ENCODE measurements around the gene DDX42. TPM values are rescaled to one million over a fixed set of nuclear protein-coding genes. Genes with fewer than 3 reads are reported as not detected.
A peak's percentile ranks its signal among the peaks of the same experiment; 100 is the strongest.
"Not testable (repeated sequence)": the region's sequence is repeated elsewhere in the genome, so short reads cannot be mapped to it uniquely, and the experiment has no call there.

Gene DDX42
- total and polyA plus RNA-seq, 2 experiments from 2014 or later, result 31.1 to 79.9 TPM

GRCh38 chr17:63854709-63855108 lies 80.7 kb downstream of the DDX42 start:
- no peaks in the 10 kb centered on the region for H3K4me1 ChIP-seq (ENCODE audit: insufficient read depth)
- no peaks in the 10 kb centered on the region for H3K79me2 ChIP-seq
- H3K9me3 ChIP-seq (ENCODE audit: low read depth), result no peaks in the 10 kb centered on the region
- 76% methylated on average over 5 of the region's 5 CpGs for WGBS (ENCODE audit: low lambda C conversion rate, missing lambda C conversion rate)
- H3K4me3 ChIP-seq, result no peak overlapping the region
- no peaks in the 10 kb centered on the region for H3K27me3 ChIP-seq
- H2AFZ ChIP-seq, result no peak overlapping the region
- TF ChIP-seq, protein P1, sequence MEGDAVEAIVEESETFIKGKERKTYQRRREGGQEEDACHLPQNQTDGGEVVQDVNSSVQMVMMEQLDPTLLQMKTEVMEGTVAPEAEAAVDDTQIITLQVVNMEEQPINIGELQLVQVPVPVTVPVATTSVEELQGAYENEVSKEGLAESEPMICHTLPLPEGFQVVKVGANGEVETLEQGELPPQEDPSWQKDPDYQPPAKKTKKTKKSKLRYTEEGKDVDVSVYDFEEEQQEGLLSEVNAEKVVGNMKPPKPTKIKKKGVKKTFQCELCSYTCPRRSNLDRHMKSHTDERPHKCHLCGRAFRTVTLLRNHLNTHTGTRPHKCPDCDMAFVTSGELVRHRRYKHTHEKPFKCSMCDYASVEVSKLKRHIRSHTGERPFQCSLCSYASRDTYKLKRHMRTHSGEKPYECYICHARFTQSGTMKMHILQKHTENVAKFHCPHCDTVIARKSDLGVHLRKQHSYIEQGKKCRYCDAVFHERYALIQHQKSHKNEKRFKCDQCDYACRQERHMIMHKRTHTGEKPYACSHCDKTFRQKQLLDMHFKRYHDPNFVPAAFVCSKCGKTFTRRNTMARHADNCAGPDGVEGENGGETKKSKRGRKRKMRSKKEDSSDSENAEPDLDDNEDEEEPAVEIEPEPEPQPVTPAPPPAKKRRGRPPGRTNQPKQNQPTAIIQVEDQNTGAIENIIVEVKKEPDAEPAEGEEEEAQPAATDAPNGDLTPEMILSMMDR (IDR thresholded peaks at IDR 0.05; ENCODE audit: poor library complexity), result no peak
- TF ChIP-seq EZH2phosphoT487 (IDR thresholded peaks at IDR 0.05; ENCODE audit: low read depth, severe bottlenecking, unreplicated experiment) (no peak), EZH2 (IDR thresholded peaks at IDR 0.05; ENCODE audit: borderline replicate concordance) (no peak)
- no peak overlapping the region for H3K27ac ChIP-seq
- no peaks in the 10 kb centered on the region for H4K20me1 ChIP-seq (ENCODE audit: insufficient read depth, poor library complexity, severe bottlenecking)
- no peaks in the 10 kb centered on the region for H3K9me2 ChIP-seq (replicated peaks; ENCODE audit: insufficient read depth)
- no peak for DNase-seq (ENCODE audit: low spot score)
- H3K36me3 ChIP-seq (replicated peaks; ENCODE audit: insufficient read depth, low read depth), result no peaks in the 10 kb centered on the region
- H3K4me2 ChIP-seq, result no peak overlapping the region

DNA sequence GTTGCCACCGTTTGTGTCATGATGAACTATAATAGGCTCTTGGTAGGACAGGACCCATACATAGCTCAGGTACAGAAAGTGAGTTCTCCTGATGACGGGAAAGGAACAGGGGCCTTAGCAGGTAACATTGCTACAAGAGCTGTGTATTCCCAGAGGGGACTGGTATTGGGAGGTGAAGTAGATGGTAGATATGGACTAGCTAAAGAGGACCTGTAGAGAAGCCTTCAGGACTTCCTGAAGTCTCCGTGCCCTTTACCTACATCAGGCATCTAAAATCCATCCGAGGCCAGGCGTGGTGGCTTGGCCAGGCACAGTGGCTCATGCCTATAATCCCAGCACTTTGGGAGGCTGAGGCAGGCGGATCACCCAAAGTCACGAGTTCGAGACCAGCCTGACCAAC lies 81.2 kb downstream of the DDX42 start:
- TF ChIP-seq, protein P1 (IDR thresholded peaks at IDR 0.05; ENCODE audit: poor library complexity), result no peak
- TF ChIP-seq EZH2 (IDR thresholded peaks at IDR 0.05; ENCODE audit: borderline replicate concordance), result no peak
- TF ChIP-seq EZH2phosphoT487 (IDR thresholded peaks at IDR 0.05; ENCODE audit: low read depth, severe bottlenecking, unreplicated experiment), result no peak
- no peak overlapping the region for H2AFZ ChIP-seq
- 94% methylated on average over 8 of the region's 8 CpGs for WGBS (ENCODE audit: low lambda C conversion rate, missing lambda C conversion rate)
- H3K27me3 ChIP-seq, result no peaks in the 10 kb centered on the region
- no peaks in the 10 kb centered on the region for H3K9me3 ChIP-seq (ENCODE audit: low read depth)
- no peak for DNase-seq (ENCODE audit: low spot score)
- H3K4me1 ChIP-seq (ENCODE audit: insufficient read depth), result no peaks in the 10 kb centered on the region
- H3K79me2 ChIP-seq, result no peaks in the 10 kb centered on the region
- H3K27ac ChIP-seq, result no peak overlapping the region
- H3K36me3 ChIP-seq (replicated peaks; ENCODE audit: insufficient read depth, low read depth), result no peaks in the 10 kb centered on the region
- no peaks in the 10 kb centered on the region for H3K9me2 ChIP-seq (replicated peaks; ENCODE audit: insufficient read depth)
- no peak overlapping the region for H3K4me3 ChIP-seq
- no peak overlapping the region for H3K4me2 ChIP-seq
- H4K20me1 ChIP-seq (ENCODE audit: insufficient read depth, poor library complexity, severe bottlenecking), result no peaks in the 10 kb centered on the region

DNA sequence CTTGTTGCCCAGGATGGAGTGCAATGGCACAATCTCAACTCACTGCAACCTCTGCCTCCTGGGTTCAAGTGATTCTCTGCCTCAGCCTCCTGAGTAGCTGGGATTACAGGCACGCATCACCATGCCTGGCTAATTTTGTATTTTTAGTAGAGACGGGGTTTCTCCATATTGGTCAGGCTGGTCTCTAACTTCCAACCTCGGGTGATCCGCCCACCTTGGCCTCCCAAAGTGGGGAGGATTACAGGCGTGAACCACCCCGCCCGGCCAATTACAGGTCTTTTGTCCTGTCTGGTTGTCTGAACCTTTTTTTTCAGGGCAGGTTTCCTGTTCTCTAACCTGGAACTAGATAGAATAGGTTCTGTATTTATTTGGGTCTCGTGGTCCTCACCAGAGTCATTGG lies 82.5 kb downstream of the DDX42 start:
- not testable (repeated sequence) for H3K9me2 ChIP-seq (replicated peaks; ENCODE audit: insufficient read depth); H3K27ac ChIP-seq; H3K4me3 ChIP-seq; DNase-seq (ENCODE audit: low spot score); H3K4me2 ChIP-seq; H2AFZ ChIP-seq; H3K27me3 ChIP-seq; H3K4me1 ChIP-seq (ENCODE audit: insufficient read depth); H3K36me3 ChIP-seq (replicated peaks; ENCODE audit: insufficient read depth, low read depth); H3K79me2 ChIP-seq; H3K9me3 ChIP-seq (ENCODE audit: low read depth); H4K20me1 ChIP-seq (ENCODE audit: insufficient read depth, poor library complexity, severe bottlenecking)
- 92% methylated on average over 8 of the region's 8 CpGs for WGBS (ENCODE audit: low lambda C conversion rate, missing lambda C conversion rate)

- WGBS (ENCODE audit: low lambda C conversion rate, missing lambda C conversion rate), result 93% methylated on average over 3 of the region's 3 CpGs
Observed at GRCh38 chr17:63859257-63859656, 85.3 kb downstream of the DDX42 start.

DNA sequence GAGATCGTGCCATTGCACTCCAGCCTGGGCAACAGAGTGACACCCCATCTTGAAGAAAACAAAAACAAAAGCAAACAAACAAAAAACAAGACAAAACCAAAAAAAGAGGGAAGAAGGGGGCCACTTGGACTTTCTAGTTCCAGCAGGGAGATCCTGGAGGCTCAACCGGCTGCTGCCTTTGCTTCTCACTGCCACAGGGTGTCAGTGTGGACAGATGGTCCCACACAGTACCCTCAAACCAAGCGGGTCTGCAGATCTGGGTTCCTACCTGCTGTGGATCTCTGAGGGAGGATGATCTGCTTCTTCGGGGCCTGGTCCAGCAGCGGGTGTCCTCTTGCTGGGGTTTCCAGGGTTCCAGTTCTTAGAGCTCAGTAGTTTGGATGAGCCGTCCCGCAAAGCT lies 92.7 kb downstream of the DDX42 start:
- H3K9me2 ChIP-seq (replicated peaks; ENCODE audit: insufficient read depth); H3K4me3 ChIP-seq; H2AFZ ChIP-seq; H3K27me3 ChIP-seq; H4K20me1 ChIP-seq (ENCODE audit: insufficient read depth, poor library complexity, severe bottlenecking); H3K79me2 ChIP-seq; H3K4me2 ChIP-seq; H3K9me3 ChIP-seq (ENCODE audit: low read depth); H3K4me1 ChIP-seq (ENCODE audit: insufficient read depth); H3K36me3 ChIP-seq (replicated peaks; ENCODE audit: insufficient read depth, low read depth); H3K27ac ChIP-seq: not testable (repeated sequence)
- 78% methylated on average over 7 of the region's 7 CpGs for WGBS (ENCODE audit: low lambda C conversion rate, missing lambda C conversion rate)
- peak; percentile 19 for DNase-seq (ENCODE audit: low spot score)

More at GRCh38 chr17:63859257-63859656, 85.3 kb downstream of the DDX42 start:
- Histone ChIP-seq H3K9me3 (ENCODE audit: low read depth) (no peaks in the 10 kb centered on the region), H3K36me3 (replicated peaks; ENCODE audit: insufficient read depth, low read depth) (no peaks in the 10 kb centered on the region), H3K4me2 (no peak overlapping the region), H3K4me1 (ENCODE audit: insufficient read depth) (no peaks in the 10 kb centered on the region), H3K27ac (no peak overlapping the region), H3K79me2 (no peaks in the 10 kb centered on the region), H3K9me2 (replicated peaks; ENCODE audit: insufficient read depth) (no peaks in the 10 kb centered on the region), H3K27me3 (no peaks in the 10 kb centered on the region), H2AFZ (no peak overlapping the region), H4K20me1 (ENCODE audit: insufficient read depth, poor library complexity, severe bottlenecking) (no peaks in the 10 kb centered on the region), H3K4me3 (no peak overlapping the region)
- no peak for DNase-seq (ENCODE audit: low spot score)
- TF ChIP-seq, protein P1 (IDR thresholded peaks at IDR 0.05; ENCODE audit: poor library complexity), result no peak
- no peak for TF ChIP-seq EZH2phosphoT487 (IDR thresholded peaks at IDR 0.05; ENCODE audit: low read depth, severe bottlenecking, unreplicated experiment)
- no peak for TF ChIP-seq EZH2 (IDR thresholded peaks at IDR 0.05; ENCODE audit: borderline replicate concordance)

All from hepatocyte (in vitro differentiated cells).